HG03571 (cell line): ENCODE measurements around the gene HYCC2.
A peak's percentile ranks its signal among the peaks of the same experiment; 100 is the strongest.
"Not testable (repeated sequence)": the region's sequence is repeated elsewhere in the genome, so short reads cannot be mapped to it uniquely, and the experiment has no call there.

Source experiments
- ATAC-seq: cut with Tn5 transposase; IDR thresholded peaks from one replicate; pipeline ENCODE4 v1.9.1; 2021; ENCODE audit not compliant: unreplicated experiment

Gene HYCC2

DNA sequence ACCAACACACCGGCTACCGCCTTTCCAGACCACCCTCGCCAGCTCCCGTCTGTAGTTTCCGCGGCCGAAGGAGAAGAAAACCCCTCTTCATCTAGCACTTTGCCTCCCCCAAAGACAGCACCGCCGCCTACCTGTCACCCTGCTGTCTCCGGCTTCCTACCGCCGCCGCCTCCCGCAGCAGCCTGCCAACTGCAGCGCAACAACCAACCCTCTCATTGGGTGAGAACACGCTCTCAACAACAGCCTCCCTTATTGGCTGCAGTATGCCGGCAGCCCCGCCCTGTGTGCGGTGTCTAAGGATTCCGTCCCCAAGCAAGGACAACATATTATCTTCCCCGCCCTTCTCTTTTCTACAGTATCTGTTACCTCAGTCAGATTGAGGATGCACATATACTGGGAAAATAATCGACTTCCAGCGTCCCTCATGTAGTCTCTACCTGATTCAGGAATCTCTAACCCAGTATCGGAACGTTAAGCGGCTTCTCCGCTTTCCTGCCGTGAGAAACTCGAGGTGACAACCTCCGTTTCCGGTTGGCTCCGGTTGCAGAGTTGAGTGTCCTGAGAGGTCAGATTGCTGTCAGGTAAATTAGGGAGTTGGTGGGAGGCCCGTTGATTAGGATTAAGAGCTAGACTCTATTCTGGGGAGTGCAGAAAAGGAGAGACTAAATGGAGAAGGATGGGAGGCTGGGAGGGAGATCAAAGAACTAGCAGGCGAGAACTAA is at the start of gene HYCC2, which contains the start of gene NDUFB3:
HYCC2 (minus strand) TSS at position 193 of the 722 bp plus-strand sequence. CDS start 47,662 bp downstream, outside the sequence.
NDUFB3 (plus strand) TSS at position 523 of the 722 bp plus-strand sequence. CDS start 6,882 bp downstream, outside the sequence.
- ATAC-seq = peak; percentile 94

DNA sequence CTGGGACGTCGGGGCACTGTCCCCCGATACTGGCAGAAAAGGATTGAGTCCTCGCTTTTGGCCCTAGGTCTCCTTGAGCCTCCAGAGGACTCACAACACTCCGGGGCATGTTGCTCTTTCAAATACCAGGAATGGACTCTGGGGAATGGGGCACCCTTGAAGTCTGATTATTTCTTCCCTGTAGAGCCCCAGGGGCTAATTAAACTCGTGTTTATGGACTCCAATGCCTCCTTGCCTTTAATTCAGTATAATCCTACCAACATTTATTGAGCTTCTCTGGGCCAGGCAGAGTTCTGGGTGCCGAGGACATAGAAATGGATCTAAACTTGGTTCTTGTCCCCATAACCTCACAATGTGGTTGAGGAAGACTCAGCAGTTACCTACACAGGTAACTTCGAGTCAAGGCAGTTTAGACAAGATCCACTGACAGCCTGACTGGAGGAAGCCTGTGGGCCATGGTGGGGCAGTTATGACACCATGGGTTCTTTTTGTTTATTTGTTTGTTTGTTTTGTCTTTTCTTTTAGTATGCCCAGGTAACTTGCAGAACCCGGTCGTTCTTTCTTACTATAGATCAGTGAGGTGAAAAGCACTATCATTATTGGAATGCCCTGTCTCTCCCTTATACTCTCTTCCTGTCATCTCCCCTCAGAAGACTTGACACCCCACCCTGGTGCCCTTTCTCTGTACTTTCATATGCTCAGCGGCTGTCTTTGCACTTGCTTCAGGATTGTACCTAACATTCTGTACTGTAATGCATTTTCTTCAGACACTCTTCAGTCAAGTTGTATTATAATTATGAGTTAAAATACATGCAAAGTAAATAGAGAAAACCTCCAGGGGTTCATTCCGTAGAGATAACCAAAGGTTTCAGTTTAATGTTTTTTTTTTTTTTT is 47.7 kb upstream of the HYCC2 start:
- no peak for ATAC-seq

DNA sequence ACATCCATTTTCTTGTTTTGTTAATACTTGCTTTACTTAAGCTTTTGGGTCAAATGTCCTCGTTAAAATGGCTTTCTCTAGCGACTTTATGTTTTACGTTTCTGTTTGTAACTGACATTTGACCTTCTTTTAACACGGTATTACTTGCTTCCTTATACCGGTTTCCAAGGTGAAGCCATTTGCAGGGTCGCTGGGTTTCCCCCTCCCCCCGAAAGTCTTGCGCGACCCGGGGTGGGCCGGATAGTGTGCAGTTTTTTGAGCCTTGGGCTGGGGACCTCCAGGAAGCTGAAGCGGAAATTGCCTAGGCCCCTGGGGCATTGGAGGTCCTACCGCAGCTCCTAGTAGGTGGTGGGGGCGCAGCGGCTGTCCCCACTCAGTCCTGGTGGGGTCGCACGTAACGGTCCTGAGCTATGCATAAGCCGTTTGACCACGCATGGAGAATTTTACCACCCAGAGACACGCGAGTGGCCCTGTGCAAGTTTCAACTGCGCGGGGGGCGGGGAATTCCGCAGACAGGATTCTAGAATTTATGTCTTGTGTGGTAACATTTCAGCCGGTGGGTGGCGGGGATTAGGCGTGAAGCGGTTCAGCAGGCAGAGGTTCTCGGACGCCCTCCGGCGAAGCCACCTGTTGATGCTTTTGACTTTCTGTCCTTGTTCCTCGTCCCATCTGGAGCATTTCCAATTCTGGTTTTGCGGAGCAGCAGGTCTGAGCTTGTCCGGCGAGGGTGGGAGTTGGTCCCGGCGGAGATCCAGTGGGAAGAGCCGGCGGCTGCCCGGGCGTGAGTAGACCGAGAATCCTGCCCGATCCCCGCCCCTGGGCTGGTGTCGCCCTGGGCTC is 46.9 kb upstream of the HYCC2 start:
- ATAC-seq = peak; percentile 43

DNA sequence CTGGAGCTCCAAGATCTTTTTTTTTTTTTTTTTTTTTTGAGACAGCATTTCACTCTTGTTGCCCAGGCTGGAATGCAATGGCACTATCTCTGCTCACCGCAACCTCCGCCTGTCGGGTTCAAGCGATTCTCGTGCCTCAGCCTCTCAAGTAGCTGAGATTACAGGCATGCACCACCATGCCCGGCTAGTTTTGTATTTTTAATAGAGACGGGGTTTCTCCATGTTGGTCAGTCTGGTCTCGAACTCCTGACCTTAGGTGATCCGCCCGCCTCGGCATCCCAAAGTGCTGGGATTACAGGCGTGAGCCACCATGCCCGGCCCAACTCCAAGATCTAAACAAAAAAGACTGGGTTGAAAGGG is 46.2 kb upstream of the HYCC2 start:
- ATAC-seq = not testable (repeated sequence)

DNA sequence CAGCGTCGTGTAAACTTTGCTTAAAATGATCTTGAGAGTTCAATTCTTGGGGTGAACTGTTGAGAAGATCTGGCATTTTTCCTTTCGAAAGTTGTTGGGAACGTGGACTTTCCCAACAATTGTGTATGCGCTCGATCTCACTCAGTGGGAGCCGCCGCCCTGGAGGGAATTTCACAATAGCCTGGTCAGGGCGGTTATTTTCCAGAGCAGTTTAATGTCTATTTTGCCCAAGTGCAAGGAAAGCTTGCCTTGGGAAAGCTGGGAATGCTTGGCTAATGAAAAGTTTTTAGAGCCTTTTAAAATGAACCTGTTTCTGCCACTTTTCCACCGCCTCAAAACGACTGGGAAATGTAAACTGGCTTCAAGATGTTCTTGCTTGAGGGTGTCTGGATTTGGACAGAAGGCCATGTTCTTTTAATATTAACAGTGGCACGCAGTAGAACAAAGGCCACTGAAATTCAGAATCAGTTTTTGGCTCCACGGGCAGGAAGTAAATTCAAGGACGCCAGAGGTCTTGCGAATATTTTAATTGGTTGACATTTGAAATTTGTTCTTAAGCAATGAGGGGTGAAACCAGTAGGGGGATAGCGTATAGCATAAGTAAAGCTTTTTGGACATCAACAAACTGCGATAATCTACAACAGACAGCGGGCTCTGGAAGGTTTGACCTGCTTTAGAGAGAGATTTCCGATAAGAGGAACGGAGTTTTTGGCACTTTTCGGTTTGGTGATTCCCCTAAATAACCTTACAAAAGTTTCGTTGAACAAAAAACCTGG is 45.7 kb upstream of the HYCC2 start:
- peak; percentile 25 for ATAC-seq

DNA sequence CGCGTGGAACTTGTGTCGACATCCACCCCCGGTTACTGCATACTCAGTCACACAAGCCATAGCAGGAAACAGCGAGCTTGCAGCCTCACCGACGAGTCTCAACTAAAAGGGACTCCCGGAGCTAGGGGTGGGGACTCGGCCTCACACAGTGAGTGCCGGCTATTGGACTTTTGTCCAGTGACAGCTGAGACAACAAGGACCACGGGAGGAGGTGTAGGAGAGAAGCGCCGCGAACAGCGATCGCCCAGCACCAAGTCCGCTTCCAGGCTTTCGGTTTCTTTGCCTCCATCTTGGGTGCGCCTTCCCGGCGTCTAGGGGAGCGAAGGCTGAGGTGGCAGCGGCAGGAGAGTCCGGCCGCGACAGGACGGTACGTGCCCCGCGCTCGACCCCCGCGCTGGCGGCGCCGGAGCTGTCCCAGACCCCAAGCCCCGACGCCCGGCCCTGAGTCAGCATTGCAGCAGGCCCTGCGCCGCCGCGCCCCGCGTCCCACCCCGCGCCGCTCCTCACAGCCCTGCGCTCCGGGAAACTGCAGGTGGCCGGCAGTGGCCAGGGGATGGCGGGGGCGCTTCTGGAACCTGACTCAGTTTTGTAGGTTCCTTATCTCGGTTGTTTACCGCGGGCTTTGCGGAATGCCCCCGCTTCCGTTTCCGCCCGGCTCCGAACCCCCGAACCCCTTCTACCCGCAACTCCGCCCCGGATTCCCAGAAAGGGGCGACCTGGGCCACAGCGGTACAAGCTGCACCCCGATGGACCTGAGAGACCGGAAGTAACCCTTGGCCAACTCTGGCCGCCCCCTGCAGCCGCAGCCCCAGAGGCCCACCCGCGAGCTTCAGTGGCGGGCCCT is 44.9 kb upstream of the HYCC2 start, which contains the start of gene CFLAR:
CFLAR (plus strand) TSS at position 50 of the 844 bp plus-strand sequence. CDS start 13,702 bp downstream, outside the sequence.
- ATAC-seq = peak; percentile 27

DNA sequence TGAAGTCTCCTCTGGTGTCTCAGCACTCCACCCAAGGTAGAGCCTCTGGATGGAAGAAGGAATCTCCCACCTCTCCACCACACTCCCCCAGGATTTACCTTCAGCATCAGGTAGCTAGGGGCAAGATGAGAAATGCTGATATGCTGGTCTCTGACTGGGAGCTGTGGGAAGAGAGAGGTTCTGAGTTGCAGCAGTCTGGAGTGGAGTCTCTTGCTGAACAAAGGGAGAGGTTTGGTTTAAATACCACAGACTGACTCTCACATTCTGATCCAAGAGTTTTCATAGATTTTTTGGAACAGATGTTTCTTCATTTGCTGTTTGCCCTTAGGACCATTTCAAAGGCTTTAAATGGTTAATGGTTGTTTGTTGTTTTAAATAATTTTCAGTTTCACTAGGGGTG is 43.4 kb upstream of the HYCC2 start:
- no peak for ATAC-seq

DNA sequence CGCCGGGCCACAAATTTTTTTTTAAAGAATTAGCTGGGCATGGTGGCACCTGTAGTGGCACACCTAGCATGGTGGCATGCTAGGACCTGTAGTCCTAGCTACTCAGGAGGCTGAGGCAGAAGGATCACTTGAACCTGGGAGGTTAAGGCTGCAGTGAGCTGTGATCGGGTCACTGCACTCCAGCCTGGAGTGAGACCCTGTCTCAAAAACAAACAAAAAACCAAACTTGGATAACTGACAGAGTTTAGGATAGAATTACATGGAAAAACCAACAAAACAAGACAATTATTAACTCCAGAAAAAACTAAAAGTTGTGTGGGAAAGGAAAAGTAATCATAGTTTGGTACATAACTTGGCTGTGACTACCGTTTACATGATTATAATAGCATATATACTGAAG is 42.9 kb upstream of the HYCC2 start:
- no peak for ATAC-seq

DNA sequence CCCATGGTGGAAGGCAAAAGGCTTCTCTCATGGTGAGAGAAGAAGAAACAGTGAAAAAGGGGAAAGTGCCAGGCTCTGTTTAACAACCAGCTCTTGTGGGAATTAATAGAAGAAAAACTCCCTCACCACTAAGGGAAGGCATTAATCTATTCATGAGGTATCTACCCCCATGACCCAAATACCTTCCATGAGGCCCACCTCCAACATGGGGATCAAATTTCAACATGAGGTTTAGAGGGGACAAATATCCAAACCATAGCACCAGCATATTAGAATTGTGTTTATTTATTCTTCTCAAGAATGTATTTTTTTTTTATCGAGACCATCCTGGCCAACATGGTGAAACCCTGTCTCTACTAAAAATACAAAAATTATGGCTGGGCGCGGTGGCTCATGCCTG is 39.6 kb upstream of the HYCC2 start:
- no peak for ATAC-seq

DNA sequence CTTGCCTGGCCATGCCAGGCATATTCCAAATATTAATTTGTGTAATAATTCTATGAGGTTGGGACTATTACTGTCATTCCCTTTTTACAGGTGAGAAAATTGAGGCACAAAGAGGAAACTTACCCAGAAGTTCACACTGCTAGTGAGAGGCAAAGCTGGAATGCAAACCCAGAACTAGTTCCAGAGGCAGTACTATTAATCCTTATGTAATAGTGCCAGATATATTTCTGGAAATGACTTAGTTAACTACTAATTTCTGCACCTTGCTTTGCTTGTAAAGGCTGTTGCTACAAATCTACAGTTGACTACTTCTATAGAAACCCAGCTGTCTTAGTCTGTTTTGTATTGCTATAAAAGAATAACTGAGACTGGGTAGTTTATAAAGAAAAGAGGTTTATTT is 39.1 kb upstream of the HYCC2 start:
- ATAC-seq = no peak

DNA sequence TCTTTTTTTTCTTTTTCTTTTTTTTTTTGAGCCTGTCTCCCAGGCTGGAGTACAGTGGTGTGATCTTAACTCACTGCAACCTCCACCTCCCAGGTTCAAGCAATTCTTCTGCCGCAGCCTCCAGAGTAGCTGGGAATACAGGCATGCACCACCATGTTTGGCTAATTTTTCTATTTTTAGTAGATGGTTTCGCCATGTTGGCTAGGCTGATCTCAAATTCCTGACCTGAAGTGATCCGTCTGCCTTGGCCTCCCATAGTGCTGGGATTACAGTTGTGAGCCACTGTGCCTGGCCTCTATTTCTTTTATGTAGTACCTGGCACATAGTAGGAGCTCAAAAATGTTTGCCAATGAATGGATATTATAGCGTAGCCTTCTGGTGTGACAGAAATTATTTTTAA is 37.7 kb upstream of the HYCC2 start:
- ATAC-seq = no peak

DNA sequence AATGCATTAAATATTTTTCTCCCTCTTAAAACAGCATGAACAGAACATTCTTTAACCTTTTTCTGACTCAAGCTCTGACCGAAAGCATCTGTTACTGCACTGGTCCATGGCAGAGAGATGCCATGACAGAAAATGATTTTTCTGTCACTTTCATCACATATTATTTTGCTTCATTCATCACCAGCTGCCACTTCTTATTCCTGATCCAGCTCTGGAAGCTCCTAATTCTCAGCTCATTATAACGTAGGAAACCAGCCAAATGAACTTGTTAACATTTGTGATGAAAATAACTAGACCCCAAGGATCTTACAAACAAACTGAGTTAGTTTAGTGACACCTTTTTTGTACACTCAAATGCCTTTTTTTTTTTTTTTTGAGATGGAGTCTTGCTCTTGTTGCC is 36.9 kb upstream of the HYCC2 start:
- no peak for ATAC-seq

DNA sequence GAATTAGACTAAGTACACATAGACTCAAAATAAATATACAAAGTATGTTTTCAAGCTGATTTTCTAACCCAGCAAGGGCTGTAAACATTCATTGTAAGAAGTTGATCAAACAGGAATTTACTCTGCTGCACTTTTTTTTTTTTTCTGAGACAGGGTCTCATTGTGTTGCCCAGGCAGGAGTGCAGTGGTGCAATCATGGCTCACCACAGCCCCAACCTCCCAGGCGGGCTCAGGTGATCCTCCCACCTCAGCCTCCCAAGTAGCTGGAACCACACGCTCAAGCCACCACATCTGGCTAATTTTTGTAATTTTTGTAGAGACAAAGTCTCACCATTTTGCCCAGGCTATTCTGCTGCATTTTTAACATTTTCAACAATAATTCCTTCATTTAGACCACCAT is 36.2 kb upstream of the HYCC2 start:
- ATAC-seq = no peak

DNA sequence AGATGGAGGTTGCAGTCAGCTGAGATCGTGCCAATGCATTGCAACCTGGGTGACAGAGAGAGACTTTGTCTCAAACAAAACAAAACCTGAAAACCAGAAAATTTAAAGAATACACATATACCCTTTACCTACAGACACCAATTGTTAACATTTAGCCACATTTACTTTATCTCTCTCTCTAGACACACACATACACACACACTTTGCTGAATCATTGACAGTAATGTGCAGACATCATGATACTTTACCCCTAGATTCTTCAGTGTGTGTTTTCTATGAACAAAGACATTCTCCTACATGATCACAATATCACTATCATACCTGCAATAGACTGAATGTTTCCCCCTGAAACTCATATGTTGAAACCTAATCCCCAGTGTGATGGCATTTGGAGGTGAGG is 34.3 kb upstream of the HYCC2 start:
- no peak for ATAC-seq

DNA sequence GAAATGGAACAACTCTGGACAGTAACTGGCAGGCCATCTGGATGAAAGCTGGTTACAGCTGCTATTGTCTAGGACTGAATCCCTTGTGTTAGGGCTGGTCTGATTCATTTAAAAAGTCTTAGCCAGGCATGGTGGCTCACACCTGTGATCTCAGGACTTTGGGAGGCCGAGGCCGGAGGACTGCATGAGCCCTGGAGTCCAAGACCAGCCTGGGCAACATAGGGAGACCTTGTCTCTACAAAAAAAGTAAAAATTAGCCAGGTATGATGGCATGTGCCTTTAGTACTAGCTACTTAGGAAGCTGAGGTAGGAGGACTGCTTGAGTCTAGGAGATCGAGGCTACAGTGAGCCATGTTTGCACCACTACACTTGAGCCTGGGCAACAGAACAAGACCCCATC is 29.0 kb upstream of the HYCC2 start:
- no peak for ATAC-seq

DNA sequence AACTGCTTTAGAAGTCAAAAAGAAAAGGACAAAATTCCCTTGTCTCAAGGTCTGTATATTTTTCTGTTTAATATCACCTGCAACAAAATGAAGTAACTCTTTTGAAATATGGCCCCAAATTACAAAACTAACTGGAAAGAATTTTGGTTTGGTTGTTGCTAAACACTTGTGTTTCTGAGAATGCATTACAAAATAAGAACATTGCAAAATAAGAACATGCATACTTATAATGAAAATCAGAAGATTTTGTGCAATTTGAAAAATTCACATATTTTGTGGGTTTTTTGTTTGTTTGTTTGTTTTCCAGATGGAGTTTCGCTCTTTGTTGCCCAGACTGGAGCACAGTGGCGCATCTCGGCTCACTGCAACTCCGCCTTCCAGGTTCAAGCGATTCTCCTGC is 22.1 kb upstream of the HYCC2 start:
- no peak for ATAC-seq

DNA sequence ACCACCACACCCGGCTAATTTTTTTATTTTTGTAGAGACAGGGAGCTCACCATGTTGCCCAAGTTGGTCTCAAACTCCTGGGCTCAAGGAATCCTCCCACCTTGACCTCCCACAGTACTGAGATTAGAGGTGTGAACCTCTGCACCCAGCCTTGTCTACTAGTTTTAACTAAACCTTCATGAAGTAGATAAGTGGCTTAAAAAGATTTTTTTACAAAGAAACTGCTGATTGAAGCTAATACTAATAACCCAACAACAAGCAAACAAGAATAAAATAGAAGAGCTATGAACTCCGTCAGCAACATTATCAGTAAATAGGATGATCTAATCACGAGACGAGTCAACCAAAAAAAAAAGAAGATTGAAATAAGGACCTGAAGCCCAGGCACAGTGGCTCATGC is 19.1 kb upstream of the HYCC2 start:
- ATAC-seq = no peak

DNA sequence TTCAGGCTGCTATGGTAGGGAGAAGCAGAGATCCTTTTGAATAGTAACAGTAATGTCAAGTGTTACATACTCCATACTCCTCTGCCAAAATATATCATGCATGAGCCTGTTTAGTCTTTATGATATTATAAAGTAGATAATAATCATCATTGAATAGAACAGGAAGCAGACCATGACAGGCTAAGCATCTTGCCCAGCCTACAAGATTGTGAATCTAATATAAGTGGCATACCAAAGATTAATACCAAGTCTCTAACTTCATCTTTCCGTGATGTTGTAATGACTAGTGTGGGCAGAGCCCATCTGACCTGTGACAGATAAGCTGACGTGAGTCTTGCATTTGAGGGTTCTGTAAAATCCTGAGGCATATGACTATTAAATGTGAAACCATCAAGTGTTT is 13.4 kb upstream of the HYCC2 start:
- no peak for ATAC-seq

DNA sequence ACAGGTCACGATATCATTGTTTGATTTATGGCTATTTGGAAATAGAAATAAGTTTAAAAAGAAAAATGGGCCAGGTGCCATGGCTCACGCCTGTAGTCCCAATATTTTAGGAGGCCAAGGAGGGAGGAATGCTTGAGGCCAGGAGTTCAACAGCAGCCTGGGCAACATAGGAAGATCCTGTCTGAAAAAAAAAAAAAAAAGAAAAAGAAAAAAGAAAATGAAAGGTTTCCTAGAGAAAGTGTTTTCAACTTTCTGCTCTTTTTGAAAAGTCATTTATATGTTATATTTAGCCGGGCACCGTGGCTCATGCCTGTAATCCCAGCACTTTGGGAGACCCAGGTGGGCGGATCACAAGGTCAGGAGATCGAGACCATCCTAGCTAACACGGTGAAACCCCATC is 3.5 kb upstream of the HYCC2 start:
- ATAC-seq = no peak

DNA sequence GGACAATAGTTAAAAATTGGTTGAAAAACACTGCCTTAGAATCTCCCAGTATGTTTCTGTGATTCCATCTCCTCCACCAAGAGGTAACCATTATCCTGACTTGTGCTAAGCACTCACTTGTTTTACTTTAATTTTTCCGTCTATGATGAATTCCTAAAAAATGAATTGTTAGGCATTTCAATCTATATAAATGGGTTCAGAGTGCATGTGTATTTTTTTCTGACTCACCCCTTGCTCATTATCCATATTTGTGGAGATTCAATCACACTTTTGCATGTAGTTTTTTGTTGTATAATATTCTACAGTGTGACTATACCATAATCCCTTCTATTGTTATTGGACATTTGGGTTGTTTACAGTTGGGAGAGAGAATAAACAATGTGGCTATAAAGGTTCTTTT is 1.6 kb upstream of the HYCC2 start:
- no peak for ATAC-seq
